ENCODE data around the gene C4orf33. TPM values are rescaled to one million over a fixed set of nuclear protein-coding genes. Genes with fewer than 3 reads are reported as not detected.
"Not testable (repeated sequence)": the region's sequence is repeated elsewhere in the genome, so short reads cannot be mapped to it uniquely, and the experiment has no call there.

The C4orf33 gene
- total RNA-seq, 4 donors from 2014 or later = 6.0 to 36.2 (median 21.9) TPM

- Histone ChIP-seq H3K27me3 (no peaks in the 10 kb centered on the region), H3K9me3 (no peaks in the 10 kb centered on the region), H3K36me3 (peaks cover 0 to 4% (median 0%) of the 10 kb centered on the region in 4 donors), H3K4me1 (no peaks in the 10 kb centered on the region), H3K4me3 (no peak overlapping the region), H3K27ac (no peak overlapping the region)
- WGBS, 2 donors (ENCODE audit: low coverage in 1 of 2) = 29 to 47% methylated on average over 1 of the region's 1 CpG
- intact Hi-C loops (cut with DNase I; ENCODE audit: low total_unique reads) (no loop called here), in situ Hi-C loops (cut with MboI; ENCODE audit: low pct_ligation_motif_present in 1 of 4, low pct_unique_long_range_greater_than_20kb in 1 of 4, low sequenced_read_pairs in 3 of 4) (no loop called here)
- no peak for DNase-seq
- no peak for TF ChIP-seq POLR2A (IDR thresholded peaks at IDR 0.05)
- no peak for TF ChIP-seq CTCF (IDR thresholded peaks at IDR 0.05)
- TF ChIP-seq POLR2AphosphoS5 (IDR thresholded peaks at IDR 0.05) = no peak
- TF ChIP-seq EP300 (IDR thresholded peaks at IDR 0.05; ENCODE audit: low read depth) = no peak
These were observed 17.5 kb downstream of the C4orf33 start for GRCh38 chr4:129113434-129113833.

GRCh38 chr4:129113919-129114318, 18.0 kb downstream of the C4orf33 start:
- H3K27me3 ChIP-seq = no peaks in the 10 kb centered on the region
- no peak overlapping the region for H3K4me3 ChIP-seq
- H3K9me3 ChIP-seq = no peaks in the 10 kb centered on the region
- 93% methylated on average over 1 of the region's 1 CpG; no CpG with 5 or more reads in 1 of the 2 donors for WGBS, 2 donors (ENCODE audit: low coverage in 1 of 2)
- TF ChIP-seq EP300 (IDR thresholded peaks at IDR 0.05; ENCODE audit: low read depth) (no peak), POLR2A (IDR thresholded peaks at IDR 0.05) (no peak), CTCF (IDR thresholded peaks at IDR 0.05) (no peak), POLR2AphosphoS5 (IDR thresholded peaks at IDR 0.05) (no peak)
- H3K4me1 ChIP-seq = no peaks in the 10 kb centered on the region
- H3K27ac ChIP-seq = no peak overlapping the region
- intact Hi-C loops (cut with DNase I; ENCODE audit: low total_unique reads) (no loop called here), in situ Hi-C loops (cut with MboI; ENCODE audit: low pct_ligation_motif_present in 1 of 4, low pct_unique_long_range_greater_than_20kb in 1 of 4, low sequenced_read_pairs in 3 of 4) (no loop called here)
- DNase-seq = no peak
- peaks cover 0 to 4% (median 0%) of the 10 kb centered on the region in 4 donors for H3K36me3 ChIP-seq

- Histone ChIP-seq H3K9me3 (no peaks in the 10 kb centered on the region), H3K4me3 (no peak overlapping the region), H3K36me3 (no peaks in the 10 kb centered on the region), H3K27ac (no peak overlapping the region), H3K4me1 (no peaks in the 10 kb centered on the region), H3K27me3 (no peaks in the 10 kb centered on the region)
- WGBS, 2 donors (ENCODE audit: low coverage in 1 of 2) = 100% methylated on average over 4 of the region's 5 CpGs; no CpG with 5 or more reads in 1 of the 2 donors
- no peak for DNase-seq
- in situ Hi-C loops (cut with MboI; ENCODE audit: low pct_ligation_motif_present in 1 of 4, low pct_unique_long_range_greater_than_20kb in 1 of 4, low sequenced_read_pairs in 3 of 4) (no loop called here), intact Hi-C loops (cut with DNase I; ENCODE audit: low total_unique reads) (no loop called here)
- TF ChIP-seq EP300 (IDR thresholded peaks at IDR 0.05; ENCODE audit: low read depth) = no peak
- no peak for TF ChIP-seq POLR2AphosphoS5 (IDR thresholded peaks at IDR 0.05)
- no peak for TF ChIP-seq CTCF (IDR thresholded peaks at IDR 0.05)
- no peak for TF ChIP-seq POLR2A (IDR thresholded peaks at IDR 0.05)
These were observed 21.8 kb downstream of the C4orf33 start for GRCh38 chr4:129117705-129118104.

- in situ Hi-C loops (cut with MboI; ENCODE audit: low pct_ligation_motif_present in 1 of 4, low pct_unique_long_range_greater_than_20kb in 1 of 4, low sequenced_read_pairs in 3 of 4); H3K27me3 ChIP-seq: not testable (repeated sequence)
These were observed 30.7 kb downstream of the C4orf33 start for GRCh38 chr4:129126614-129127013.

GRCh38 chr4:129129143-129129542, 33.2 kb downstream of the C4orf33 start:
- no peak for TF ChIP-seq EP300 (IDR thresholded peaks at IDR 0.05; ENCODE audit: low read depth)
- TF ChIP-seq POLR2AphosphoS5 (IDR thresholded peaks at IDR 0.05) = no peak
- no peak for TF ChIP-seq CTCF (IDR thresholded peaks at IDR 0.05)
- TF ChIP-seq POLR2A (IDR thresholded peaks at IDR 0.05) = no peak
- no peak overlapping the region for H3K27ac ChIP-seq

More at GRCh38 chr4:129126614-129127013, 30.7 kb downstream of the C4orf33 start:
- H3K4me1 ChIP-seq; H3K4me3 ChIP-seq; H3K9me3 ChIP-seq; H3K36me3 ChIP-seq; intact Hi-C loops (cut with DNase I; ENCODE audit: low total_unique reads); DNase-seq; H3K27ac ChIP-seq: not testable (repeated sequence)
- whole genome bisulfite sequencing, 2 donors (ENCODE audit: low coverage in 1 of 2) = 80 to 95% methylated on average over 1 to 5 of the region's 5 CpGs

More at GRCh38 chr4:129129143-129129542, 33.2 kb downstream of the C4orf33 start:
- H3K4me3 ChIP-seq = no peak overlapping the region
- no peaks in the 10 kb centered on the region for H3K4me1 ChIP-seq
- 90% methylated on average over 2 of the region's 2 CpGs; no CpG with 5 or more reads in 1 of the 2 donors for WGBS, 2 donors (ENCODE audit: low coverage in 1 of 2)
- intact Hi-C loops (cut with DNase I; ENCODE audit: low total_unique reads) = no loop called here
- H3K36me3 ChIP-seq = no peaks in the 10 kb centered on the region
- in situ Hi-C loops (cut with MboI; ENCODE audit: low pct_ligation_motif_present in 1 of 4, low pct_unique_long_range_greater_than_20kb in 1 of 4, low sequenced_read_pairs in 3 of 4) = no loop called here
- H3K9me3 ChIP-seq = peaks cover 0 to 3% of the 10 kb centered on the region in 2 donors
- DNase-seq = no peak
- no peaks in the 10 kb centered on the region for H3K27me3 ChIP-seq

All from transverse colon (tissue), 4 donors.